H1 (cell line): ENCODE data around the gene LRRC2. TPM values are rescaled to one million over a fixed set of nuclear protein-coding genes. Genes with fewer than 3 reads are reported as not detected.
A peak's percentile ranks its signal among the peaks of the same experiment; 100 is the strongest.

Source experiments
- ASH2L ChIP-seq: fragments of 200-600, 300-600 bp; sonication (generic); IDR thresholded peaks from one replicate; pipeline ENCODE4 v1.7.1; 2017; ENCODE audit warnings: low read length
- CEBPB ChIP-seq: IDR thresholded peaks from 2 replicates; pipeline ENCODE4 v1.6.1; 2012; ENCODE audit warnings: low read depth, low read length
- JUN ChIP-seq: IDR thresholded peaks from 2 replicates; pipeline ENCODE4 v1.6.1; 2011; ENCODE audit warnings: low read depth, mild to moderate bottlenecking, improper control_type of control experiment, low read length
- KDM1A ChIP-seq: fragments of 200-600, 300-600 bp; sonication (generic); IDR thresholded peaks from 2 replicates; pipeline ENCODE4 v1.7.1; 2016; ENCODE audit warnings: mild to moderate bottlenecking, low read length, borderline replicate concordance
- KDM4A ChIP-seq: IDR thresholded peaks from one replicate; pipeline ENCODE4 v1.7.1; 2012; ENCODE audit warnings: low read depth, mild to moderate bottlenecking, moderate library complexity, low read length, inconsistent platforms; ENCODE audit not compliant: severe bottlenecking
- PHF8 ChIP-seq: fragments of 200-600 bp; sonication (generic); conservative IDR thresholded peaks from 2 replicates; pipeline ENCODE4 v1.7.1; 2012; ENCODE audit warnings: low read depth, mild to moderate bottlenecking, inconsistent platforms, low read length, moderate library complexity
- POLR2A ChIP-seq, 2 experiments: IDR thresholded peaks; 1 replicate in 1 of 2; 2 replicates in 1 of 2; pipeline ENCODE4 v1.6.1; 2011; ENCODE audit warnings: low read depth in 2 of 2, low read length in 2 of 2, mild to moderate bottlenecking in 2 of 2; ENCODE audit errors: control extremely low read depth in 1 of 2
- SAP30 ChIP-seq: fragments of 300-600 bp; sonication (generic); IDR thresholded peaks from 2 replicates; pipeline ENCODE4 v1.7.1; 2012; ENCODE audit warnings: low read length, moderate library complexity, mild to moderate bottlenecking, inconsistent platforms; ENCODE audit not compliant: insufficient read depth, insufficient replicate concordance
- polyA plus RNA-seq, 7 experiments: library from polyadenylated mRNA; depleted of rRNA in 3 of 7; stranded (reverse) in 5 of 7; unstranded in 2 of 7; fragments of >200 nt in 5 of 7; fragments of 200-250 nt in 2 of 7; gene quantifications; 1 replicate in 5 of 7; 2 replicates in 1 of 7; 4 replicates in 1 of 7; pipeline versions ENCODE4 v1.2.1 to v1.2.3, GENCODE V29; 2011 to 2013; ENCODE audit warnings: missing spikeins in 2 of 7, mixed read lengths in 2 of 7
- total RNA-seq: library from RNA; stranded (reverse); fragmentation: NEBNext Ultra II Directional; extraction: Animal tissue kit (Norgen Biotek cat#: 25700); gene quantifications from 2 replicates; pipeline ENCODE4 v1.2.1, GENCODE V29; 2021
- TF ChIP-seq, protein P1 (sequence below): fragments of 300-600 bp; sonication (generic); IDR thresholded peaks from 2 replicates; pipeline ENCODE4 v1.7.1; 2012; ENCODE audit warnings: low read length, moderate library complexity, mild to moderate bottlenecking, inconsistent platforms; ENCODE audit not compliant: insufficient replicate concordance

The LRRC2 gene
- total and polyA plus RNA-seq, 2 of the 8 experiments (the other 6 are each of a cell fraction or from before 2014, with no cell fraction given), result 1.4 to 6.4 TPM

DNA sequence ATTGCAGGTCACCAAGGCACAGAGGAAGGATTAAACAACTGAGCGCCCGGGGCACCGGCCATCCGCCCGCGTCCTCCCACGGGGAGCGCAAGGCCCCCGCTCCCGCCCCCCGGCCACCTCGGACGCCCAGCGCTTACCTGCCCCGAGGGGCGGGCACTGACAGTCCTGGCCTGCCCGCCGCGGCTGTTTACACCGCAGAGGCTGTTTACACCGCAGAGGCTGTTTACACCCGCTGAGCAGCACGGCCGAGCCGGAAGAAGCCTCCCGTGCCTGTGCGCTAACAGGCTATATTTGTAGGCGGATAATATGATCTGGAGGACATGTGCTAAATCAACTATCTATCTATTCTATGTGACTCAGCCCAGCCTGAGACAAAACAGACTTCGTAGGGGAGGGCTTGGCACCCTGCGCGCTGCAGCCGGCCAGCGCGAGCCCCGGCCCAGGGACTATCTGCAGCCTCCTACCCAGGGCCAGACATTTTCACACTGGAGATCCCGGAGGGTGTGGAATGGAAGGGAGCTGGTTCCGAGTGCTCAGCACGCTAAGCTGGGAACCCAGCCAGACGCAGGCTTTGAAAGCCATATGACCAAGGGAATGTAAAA lies at the start of gene LRRC2 (continued):
- TF ChIP-seq KDM4A (peak; percentile 42), KDM1A (0 out of 2 replicates have a peak, but pooled peaks have one; percentile 56), ASH2L (peak; percentile 78), POLR2A (IDR thresholded peaks at IDR 0.05; ENCODE audit: control extremely low read depth in 1 of 2, low read depth in 2 of 2, low read length in 2 of 2) (no peak), PHF8 (0 out of 2 replicates have a peak, but pooled peaks have one; percentile 12), SAP30 (no peak), JUN (no peak), CEBPB (no peak)
- TF ChIP-seq, protein P1, sequence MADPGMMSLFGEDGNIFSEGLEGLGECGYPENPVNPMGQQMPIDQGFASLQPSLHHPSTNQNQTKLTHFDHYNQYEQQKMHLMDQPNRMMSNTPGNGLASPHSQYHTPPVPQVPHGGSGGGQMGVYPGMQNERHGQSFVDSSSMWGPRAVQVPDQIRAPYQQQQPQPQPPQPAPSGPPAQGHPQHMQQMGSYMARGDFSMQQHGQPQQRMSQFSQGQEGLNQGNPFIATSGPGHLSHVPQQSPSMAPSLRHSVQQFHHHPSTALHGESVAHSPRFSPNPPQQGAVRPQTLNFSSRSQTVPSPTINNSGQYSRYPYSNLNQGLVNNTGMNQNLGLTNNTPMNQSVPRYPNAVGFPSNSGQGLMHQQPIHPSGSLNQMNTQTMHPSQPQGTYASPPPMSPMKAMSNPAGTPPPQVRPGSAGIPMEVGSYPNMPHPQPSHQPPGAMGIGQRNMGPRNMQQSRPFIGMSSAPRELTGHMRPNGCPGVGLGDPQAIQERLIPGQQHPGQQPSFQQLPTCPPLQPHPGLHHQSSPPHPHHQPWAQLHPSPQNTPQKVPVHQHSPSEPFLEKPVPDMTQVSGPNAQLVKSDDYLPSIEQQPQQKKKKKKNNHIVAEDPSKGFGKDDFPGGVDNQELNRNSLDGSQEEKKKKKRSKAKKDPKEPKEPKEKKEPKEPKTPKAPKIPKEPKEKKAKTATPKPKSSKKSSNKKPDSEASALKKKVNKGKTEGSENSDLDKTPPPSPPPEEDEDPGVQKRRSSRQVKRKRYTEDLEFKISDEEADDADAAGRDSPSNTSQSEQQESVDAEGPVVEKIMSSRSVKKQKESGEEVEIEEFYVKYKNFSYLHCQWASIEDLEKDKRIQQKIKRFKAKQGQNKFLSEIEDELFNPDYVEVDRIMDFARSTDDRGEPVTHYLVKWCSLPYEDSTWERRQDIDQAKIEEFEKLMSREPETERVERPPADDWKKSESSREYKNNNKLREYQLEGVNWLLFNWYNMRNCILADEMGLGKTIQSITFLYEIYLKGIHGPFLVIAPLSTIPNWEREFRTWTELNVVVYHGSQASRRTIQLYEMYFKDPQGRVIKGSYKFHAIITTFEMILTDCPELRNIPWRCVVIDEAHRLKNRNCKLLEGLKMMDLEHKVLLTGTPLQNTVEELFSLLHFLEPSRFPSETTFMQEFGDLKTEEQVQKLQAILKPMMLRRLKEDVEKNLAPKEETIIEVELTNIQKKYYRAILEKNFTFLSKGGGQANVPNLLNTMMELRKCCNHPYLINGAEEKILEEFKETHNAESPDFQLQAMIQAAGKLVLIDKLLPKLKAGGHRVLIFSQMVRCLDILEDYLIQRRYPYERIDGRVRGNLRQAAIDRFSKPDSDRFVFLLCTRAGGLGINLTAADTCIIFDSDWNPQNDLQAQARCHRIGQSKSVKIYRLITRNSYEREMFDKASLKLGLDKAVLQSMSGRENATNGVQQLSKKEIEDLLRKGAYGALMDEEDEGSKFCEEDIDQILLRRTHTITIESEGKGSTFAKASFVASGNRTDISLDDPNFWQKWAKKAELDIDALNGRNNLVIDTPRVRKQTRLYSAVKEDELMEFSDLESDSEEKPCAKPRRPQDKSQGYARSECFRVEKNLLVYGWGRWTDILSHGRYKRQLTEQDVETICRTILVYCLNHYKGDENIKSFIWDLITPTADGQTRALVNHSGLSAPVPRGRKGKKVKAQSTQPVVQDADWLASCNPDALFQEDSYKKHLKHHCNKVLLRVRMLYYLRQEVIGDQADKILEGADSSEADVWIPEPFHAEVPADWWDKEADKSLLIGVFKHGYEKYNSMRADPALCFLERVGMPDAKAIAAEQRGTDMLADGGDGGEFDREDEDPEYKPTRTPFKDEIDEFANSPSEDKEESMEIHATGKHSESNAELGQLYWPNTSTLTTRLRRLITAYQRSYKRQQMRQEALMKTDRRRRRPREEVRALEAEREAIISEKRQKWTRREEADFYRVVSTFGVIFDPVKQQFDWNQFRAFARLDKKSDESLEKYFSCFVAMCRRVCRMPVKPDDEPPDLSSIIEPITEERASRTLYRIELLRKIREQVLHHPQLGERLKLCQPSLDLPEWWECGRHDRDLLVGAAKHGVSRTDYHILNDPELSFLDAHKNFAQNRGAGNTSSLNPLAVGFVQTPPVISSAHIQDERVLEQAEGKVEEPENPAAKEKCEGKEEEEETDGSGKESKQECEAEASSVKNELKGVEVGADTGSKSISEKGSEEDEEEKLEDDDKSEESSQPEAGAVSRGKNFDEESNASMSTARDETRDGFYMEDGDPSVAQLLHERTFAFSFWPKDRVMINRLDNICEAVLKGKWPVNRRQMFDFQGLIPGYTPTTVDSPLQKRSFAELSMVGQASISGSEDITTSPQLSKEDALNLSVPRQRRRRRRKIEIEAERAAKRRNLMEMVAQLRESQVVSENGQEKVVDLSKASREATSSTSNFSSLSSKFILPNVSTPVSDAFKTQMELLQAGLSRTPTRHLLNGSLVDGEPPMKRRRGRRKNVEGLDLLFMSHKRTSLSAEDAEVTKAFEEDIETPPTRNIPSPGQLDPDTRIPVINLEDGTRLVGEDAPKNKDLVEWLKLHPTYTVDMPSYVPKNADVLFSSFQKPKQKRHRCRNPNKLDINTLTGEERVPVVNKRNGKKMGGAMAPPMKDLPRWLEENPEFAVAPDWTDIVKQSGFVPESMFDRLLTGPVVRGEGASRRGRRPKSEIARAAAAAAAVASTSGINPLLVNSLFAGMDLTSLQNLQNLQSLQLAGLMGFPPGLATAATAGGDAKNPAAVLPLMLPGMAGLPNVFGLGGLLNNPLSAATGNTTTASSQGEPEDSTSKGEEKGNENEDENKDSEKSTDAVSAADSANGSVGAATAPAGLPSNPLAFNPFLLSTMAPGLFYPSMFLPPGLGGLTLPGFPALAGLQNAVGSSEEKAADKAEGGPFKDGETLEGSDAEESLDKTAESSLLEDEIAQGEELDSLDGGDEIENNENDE, result no peak
